Stimulated activated CD8-positive, alpha-beta memory T cell treated with anti-CD3 and anti-CD28 coated beads, Interleukin-7, amount 100 ng/mL, for 1 hour (primary cell): Measurements from ENCODE around the gene SIK3.
A peak's percentile ranks its signal among the peaks of the same experiment; 100 is the strongest.
"Not testable (repeated sequence)": the region's sequence is repeated elsewhere in the genome, so short reads cannot be mapped to it uniquely, and the experiment has no call there.

Experiments
- DNase-seq, 2 donors: peaks; one replicate each; pipeline ENCODE4 v3.0.0-alpha.2; 2020; ENCODE audit warnings: low read depth in 2 of 2

Gene SIK3

DNA sequence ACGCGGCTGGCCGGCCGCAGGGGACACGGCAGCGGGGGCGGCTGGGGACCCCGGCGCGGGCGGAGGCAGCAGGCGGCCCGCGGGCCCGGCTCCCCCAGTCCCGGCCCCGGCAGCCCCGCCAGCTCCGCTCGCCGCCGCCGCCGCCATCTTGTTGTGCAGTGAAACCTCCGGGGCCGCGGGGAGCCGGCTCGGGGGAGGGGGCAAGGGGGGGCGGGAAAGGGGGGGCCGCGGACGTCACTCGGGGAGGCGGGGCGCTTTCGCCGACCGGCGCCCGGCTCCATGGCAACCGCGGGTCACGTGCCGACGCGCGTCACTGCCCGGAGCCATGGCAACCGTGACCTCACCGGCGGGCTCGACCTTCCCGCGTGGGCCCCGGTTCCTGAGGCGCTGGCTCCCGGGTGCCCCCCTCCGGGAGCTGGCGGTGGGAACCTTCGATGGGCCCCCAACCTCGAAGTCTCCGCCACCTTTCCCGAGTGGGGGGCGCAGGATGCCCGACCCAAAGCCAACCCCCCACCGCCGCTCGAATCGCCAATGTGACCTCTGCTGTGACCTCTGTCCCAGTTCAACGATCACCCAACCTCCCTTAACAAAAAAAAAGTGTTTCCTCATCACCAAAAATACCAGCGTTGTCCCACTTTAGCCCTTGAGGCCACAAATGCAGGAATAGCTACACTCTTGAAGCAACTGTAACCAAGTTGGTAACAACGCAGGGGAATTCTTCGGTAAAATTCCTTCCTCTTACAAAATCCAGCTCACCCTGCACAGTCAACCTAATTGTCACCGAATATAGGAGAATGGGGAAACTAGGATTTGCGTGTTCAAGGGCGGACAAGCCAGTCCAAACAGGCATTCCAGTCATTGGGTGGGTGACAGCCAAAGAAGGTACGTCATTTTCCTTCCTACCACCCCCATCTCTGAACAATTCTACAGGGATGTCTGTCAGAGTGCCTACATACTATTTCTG, at the start of gene SIK3:
SIK3 (minus strand) TSS at position 160 of the 964 bp plus-strand sequence; CDS start at position 147, 13 bp downstream.
- peak; percentile 83 to 96 for DNase-seq

DNA sequence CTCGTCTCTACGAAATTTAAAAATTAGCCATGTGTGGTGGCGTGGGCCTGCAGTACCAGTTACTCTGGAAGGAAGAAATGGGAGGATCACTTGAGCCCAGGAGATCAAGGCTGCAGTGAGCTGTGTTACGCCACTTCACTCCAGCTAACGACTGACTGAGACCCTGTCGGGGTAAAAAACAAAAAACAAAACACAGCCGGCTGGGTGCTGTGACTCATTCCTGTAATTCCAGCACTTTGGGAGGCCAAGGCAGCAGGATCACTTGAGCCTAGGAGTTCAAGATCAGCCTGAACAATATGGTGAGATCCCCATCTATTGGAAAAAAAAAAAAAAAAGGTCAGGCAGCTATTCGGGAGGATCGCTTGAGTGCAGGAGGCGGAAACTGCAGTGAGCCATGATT, 48.3 kb upstream of the SIK3 start:
- no peak for DNase-seq

DNA sequence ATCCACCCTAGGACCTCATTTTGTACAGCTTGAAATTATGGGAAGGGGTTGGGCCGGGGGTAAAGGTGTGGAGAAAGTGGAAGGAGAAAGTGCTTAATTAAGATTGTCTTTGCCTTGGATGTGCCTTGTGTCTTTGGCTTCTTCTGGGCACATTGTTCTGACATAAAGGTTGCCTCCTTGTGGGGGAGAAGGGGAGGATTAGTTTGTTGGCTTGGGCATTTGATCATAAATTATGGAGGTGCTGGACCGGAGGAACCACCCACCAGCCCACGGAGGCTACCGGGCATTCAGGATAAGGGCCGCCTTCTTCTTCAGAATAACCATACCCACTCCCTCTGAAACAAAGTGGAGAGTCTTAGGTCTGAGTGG, 47.1 kb upstream of the SIK3 start:
- DNase-seq = no peak

DNA sequence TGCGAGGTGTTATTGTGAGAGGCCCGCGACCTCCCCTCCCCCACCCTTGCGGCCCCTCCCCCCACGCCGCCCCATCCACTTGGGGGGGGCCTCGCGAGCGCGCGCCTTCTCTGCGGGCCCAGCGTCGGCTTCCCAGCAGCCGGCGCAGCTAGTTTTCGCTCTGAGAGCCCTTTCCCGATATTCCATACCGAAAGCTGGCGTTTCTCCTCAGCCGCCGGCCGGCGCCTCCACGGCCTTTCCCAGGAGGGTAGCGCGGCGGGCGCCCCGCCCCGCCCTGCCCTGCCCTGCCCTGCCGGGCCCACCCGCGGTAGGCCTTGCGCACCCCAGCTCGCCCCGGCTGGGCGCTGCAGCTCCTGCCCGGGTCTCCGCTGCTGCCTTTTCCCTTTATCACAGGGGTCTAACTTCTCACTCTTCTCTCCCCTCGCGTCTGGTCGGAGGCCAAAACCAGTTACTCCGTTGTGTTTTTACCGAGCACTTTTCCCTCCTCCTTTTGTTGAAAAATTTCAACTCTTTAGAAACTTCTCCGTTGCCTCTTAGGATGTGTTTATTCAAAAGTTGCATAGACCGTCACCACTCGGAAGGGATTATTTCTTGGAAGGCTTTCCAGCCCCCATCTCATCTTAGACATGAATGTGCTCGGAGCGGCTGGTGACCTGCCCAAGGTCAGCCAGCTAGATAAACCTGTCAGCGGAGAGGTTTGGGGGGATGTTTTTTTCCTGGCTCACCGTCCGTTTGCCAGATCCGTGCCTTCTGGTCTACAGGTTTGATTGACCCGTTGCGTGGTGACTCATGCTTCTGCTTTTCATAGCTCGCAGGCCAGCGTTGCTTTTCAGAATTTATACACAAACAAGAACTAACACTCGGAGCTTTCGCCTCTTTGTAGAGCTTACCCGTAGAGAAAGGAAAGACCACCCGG, 46.5 kb upstream of the SIK3 start:
- DNase-seq = no peak

DNA sequence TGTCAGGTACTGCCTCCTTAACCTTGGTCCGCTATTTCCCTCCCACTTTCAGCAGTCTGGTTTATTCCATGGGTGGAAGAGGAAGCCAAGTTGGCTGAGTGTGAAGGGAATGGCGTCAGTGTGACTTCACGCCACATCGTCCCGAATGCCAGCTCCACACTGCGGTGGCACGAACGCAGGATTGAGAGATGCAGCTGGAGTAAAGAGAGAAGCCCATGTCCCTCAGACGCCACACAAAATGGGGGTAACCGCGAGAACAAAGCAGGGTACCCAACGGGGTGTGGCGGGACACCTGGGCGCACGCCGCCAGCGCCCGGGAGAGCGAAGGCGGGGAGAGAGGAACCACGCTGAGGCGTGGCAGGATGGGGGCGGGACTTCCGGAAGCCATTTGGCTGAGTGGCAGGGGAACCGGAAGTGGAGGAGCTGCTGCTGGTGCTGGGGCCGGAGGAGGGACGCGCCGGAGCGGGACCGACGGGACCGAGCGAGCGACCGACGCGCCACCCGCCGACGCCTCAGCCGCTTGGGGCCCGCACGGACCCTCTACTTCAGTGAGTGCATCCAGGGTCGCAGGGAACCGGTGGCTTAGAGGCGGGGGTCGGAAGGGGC, 45.7 kb upstream of the SIK3 start, which contains the start of gene PAFAH1B2:
PAFAH1B2 (plus strand) TSS at position 417 of the 606 bp plus-strand sequence. CDS start 8,161 bp downstream, outside the sequence.
- DNase-seq = peak; percentile 86 to 87

DNA sequence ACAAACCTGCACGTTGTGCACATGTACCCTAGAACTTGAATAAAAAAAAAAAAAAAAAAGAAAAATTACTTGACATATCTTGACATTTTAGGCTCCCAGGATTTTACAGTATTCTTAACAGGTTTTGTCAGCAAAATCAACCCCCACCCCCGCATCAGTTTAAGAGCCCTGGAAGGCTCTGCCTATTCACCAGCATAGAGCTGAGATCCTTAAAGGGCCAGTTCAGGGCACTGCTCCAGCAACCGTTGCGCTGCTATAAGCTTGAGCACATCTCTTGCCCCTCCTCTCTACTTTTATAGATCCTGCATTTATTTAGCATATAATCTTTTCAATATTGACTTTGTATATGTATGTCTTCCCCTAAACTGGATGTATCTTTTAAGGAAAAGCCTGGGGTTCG, 45.2 kb upstream of the SIK3 start:
- DNase-seq = no peak

DNA sequence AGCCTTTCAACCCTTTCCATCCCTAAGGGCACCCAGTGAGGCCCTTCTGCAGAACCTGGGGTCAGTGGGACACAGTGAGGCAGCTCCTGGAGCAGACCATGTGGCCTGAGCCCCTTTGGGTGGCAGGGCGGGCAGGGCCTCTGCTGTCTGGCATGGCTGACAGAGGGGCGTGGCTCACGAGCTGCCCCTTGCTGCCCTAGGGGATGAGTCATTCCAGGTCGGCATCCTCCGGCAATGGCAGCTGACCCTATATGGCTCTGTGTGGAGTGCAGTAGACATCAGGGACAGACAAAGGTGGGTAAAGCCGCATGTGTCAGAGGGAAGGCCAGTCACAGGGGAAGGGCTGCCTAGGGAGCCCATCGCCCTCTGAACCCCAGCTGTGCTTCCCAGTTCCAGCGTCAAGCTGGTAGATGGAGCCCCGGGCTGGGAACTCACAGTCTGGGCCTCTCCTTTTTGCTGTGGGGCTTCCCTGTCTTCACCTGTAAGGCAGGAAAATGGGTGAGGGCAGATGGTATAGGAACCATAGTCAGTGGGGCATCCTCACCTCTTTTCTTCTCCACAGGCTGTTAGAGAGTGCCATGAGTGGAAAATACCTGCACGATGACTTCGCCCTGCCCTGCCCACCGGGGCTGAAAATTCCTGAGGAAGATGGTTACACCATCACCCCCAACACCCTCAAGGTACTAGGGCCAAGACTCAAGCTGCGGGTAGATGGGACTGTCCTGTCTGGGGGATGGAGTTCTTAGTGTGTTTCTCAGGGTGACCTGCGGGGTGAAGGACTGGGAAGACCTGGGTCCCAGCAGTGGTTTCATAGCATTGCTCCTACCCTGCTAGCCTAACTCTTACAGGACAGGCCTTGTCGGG, 39.2 kb upstream of the SIK3 start:
- DNase-seq = not testable (repeated sequence)

DNA sequence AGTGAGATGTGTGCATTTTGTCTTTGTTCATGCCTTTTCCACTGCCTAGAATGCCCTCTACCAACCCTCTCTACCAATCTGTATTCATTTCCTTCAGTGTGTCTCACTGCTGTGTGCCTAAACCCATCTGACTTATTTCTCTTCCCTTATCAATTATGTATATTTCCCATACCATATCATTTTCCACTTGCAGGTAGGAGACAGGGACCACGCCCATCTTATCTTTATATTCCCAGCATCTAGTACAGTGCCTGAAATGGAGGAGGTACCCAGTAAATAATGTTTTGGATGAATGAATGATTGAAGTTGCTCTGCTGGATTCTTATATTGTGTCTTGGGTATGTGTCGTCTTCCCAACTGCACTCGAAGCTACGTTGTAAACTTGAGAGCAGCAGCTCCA, 36.8 kb upstream of the SIK3 start:
- DNase-seq = not testable (repeated sequence)

DNA sequence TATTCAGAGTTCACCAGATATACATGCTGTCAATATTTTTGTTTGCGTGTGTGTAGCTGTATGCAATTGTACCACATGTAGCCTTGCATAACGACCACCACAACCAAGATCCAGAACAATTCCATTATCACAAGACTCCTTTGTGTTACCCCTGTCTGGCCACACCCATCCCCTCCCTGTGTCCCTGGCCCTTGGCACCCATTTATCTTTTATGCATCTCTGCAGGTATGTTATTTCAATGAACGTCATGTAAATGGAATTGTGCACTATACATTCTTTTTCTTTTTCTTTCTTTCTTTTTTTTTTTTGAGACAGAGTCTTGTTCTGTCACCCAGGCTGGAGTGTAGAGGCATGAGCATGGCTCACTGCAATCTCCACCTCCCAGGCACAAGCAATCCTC, 36.2 kb upstream of the SIK3 start:
- no peak for DNase-seq

DNA sequence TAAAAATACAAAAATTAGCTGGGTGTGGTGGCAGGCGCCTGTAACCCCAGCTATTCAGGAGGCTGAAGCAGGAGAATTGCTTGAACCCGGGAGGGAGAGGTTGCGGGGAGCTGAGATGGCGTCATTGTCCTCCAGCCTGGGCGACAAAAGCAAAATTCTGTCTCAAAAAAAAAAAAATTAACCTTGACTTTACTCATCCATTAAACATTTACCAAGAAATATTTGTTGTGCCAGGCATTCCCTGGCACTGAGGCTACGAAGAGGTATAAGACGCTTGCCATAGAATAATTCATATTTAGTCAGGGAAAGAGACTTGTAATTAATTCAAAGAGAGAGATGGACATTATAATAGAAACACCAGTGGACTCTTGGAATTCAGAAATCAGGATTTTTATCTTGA, 32.7 kb upstream of the SIK3 start:
- DNase-seq = no peak

DNA sequence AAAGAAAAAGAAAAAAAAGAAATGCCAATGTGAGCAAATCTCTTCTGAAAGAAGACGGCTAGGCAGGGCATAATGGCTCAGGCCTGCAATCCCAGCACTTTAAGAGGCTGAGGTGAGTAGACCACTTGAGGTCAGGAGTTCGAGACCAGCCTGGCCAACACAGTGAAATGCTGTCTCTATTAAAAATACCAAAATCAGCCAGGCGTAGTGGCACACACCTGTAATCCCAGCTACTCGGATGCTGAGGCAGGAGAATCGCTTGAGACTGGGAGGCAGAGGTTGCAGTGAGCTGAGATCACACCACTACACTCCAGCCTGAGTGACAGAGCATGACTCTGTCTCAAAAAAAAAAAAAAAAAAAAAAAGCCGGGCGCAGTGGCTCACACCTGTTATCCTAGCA, 32.2 kb upstream of the SIK3 start:
- not testable (repeated sequence) for DNase-seq

DNA sequence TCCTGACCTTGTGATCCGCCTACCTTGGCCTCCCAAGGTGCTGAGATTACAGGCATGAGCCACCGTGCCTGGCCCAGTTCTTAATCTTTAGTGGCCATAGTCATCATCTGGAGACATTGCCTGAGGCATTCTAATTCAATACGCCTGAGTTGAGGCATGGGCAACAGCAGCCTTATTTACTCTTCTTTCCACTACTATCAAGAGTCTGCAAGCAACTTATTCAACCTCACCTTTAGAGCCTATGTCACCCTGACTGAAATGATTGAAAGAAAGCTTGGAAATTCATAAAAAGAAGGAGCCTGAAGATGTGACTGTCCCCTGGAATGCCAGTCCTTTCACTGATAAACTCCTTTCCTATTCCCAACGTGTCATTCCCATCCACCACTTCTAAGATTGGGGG, 30.1 kb upstream of the SIK3 start:
- DNase-seq = no peak

DNA sequence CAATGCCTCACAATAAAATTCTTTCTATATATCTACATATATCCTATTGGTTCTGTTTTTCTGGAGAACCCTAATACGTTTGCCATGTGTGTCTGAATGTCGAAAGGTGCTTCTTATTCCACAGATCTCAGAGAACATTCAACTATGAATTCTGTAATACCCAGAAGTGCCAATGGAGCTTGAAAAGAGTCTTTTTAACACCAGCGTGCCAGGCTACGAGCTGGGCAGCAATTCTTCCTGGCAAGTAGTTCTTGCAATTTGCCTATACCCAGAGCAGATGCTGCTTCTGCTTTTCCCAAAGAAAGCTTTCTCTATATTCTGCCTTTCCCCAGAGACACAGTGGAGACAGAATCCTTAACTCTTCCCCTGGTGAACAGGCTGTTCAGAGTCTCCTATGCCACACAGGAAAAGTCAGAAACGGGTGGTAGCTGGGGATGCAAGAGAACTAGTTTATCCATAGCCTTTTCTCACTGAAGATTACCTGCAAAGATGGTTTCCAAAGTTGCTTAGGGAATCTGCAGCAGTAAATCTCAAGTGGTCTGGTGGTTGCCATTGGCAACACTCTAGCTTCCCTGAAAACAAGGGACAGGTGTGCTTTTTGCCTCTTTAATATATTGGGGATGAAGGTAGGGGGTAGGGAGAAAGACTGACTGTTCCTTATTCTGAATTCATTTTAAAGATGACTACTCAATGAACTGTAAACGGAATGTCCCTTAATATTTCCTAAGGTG, 29.1 kb upstream of the SIK3 start:
- no peak for DNase-seq

DNA sequence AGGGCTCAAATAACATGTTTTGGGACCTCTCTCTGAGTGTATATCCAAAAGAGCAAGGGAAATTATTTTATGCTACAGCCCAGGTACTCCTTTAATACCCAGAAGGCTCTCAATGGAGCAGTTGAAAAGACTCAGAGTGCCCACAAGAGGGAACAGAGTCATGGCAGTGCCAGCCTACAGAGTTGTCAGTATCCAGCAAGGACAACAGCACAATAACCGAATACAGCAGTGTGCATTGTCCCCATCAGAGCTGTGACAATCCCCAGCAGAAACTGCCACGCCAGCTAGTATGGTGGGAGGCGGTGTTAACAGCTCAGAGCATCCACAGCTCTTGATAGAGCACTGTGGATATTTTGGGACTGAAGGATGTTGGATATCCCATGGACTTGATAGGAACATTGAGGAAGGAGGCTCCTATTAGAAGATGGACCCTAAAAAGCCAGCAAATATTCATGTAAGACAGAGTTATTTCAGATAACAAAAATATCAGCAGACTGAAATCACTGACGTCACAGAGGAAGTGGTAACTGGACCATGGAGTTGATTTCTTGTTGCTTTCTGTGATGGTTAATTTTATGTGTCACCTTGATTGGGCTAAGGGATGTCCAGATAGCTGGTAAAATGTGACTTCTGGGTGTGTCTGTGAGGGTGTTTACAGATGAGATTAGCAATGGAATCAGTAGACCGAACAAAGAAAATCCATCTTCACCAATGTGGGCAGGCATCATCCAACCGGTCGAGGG, 28.2 kb upstream of the SIK3 start:
- DNase-seq = no peak

DNA sequence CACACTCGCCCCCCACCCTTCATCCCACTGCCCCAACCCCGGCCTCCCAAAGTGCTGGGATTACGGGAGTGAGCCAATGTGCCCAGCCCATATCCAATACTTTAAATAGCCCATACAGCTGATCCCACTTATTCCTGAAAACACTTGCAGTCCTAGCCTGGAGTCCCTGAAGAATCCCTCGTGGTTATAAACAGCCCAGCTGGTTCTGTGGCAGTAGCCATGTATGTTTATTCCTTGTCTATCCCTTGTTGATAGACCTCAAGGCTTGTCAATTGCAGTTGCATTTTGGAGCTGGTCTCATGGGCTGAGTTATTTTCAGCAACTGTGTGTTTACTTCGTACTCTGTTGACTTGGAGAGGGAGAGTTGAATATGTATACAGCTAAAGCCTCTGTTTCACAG, 24.3 kb upstream of the SIK3 start:
- DNase-seq = no peak

DNA sequence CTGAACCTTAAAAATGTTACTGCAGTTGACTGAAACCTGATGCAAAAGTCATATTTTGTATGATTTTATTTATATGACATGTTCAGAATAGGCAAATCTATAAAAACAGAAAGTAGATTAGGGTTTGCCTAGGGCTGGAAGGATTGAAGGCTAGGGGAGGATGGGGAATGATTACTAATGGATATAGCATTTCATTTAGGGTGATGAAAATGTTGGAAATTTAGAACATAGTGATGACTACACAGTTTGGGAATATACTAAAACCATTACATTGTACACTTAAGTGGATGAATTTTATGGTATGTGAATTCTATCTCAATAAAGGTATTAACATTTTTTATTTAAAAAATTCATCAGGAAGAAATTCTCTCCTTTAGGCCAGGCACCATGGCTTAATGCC, 22.9 kb upstream of the SIK3 start:
- DNase-seq = no peak

DNA sequence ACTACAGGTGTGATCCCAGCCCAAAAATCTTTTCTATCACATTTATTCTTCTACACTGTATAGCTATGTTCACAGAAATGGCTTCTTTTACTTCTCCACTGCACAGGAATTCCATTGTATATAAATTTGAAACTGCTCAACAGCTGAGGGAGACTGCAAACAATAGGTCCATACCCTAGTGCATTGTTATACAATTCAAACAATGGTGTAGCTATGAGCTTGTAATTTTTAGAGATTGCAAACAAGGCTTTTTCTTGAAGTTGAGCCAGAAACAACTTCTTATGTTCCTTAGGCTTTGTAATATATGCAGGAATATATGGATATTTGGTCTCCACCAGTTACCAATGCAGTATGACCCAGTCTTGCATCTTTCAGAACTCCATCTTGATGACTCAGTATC, 19.5 kb upstream of the SIK3 start:
- no peak for DNase-seq

DNA sequence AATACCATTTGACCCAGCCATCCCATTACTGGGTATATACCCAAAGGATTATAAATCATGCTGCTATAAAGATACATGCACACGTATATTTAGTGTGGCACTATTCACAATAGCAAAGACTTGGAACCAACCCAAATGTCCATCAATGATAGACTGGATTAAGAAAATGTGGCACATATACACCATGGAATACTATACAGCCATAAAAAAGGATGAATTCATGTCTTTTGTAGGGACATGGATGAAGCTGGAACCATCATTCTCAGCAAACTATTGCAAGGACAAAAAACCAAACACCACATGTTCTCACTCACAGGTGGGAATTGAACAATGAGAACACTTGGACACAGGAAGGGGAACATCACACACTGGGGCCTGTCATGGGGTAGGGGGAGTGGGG, 14.7 kb upstream of the SIK3 start:
- DNase-seq = not testable (repeated sequence)

DNA sequence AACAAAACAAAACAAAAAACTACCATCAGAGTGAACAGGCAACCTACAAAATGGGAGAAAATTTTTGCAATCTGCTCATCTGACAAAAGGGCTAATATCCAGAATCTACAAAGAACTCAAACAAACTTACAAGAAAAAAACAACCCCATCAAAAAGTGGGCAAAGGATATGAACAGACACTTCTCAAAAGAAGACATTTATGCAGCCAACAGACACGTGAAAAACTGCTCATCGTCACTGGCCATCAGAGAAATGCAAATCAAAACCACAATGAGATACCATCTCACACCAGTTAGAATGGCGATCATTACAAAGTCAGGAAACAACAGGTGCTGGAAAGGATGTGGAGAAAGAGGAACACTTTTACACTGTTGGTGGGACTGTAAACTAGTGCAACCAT, 14.3 kb upstream of the SIK3 start:
- DNase-seq = not testable (repeated sequence)
